Lower leg skin (tissue), 4 donors: ENCODE data around the gene PCDHAC2. TPM values are rescaled to one million over a fixed set of nuclear protein-coding genes. Genes with fewer than 3 reads are reported as not detected.

Experiments
- DNase-seq, 2 donors: peaks; one replicate each; pipeline ENCODE4 v3.0.0-alpha.2; 2019; ENCODE audit warnings: low spot score in 2 of 2
- H3K4me3 ChIP-seq: fragments of 200-600 bp; sonication (generic); 2 replicates; pipeline ENCODE4 v1.5.1; 2017; ENCODE audit warnings: mild to moderate bottlenecking, low read depth; ENCODE audit not compliant: poor library complexity, severe bottlenecking
- POLR2A ChIP-seq, 2 donors: fragments of 450-650 bp; IDR thresholded peaks; one replicate each; pipeline ENCODE4 v1.6.1; 2016 to 2017; ENCODE audit warnings: antibody characterized with exemption in 2 of 2, mild to moderate bottlenecking in 1 of 2, moderate library complexity in 1 of 2
- WGBS, 2 donors: methylation state at CpG; one replicate each; pipeline ENCODE4 v1.1.5; 2018; 5-methylcytosine and 5-hydroxymethylcytosine counted together
- intact Hi-C: fragments of 100-400 bp; cut with DNase I; formaldehyde crosslinking; loops from one replicate; pipeline ENCODE4 v1.15.0; 2023; ENCODE audit warnings: low total_unique reads
- total RNA-seq, 4 donors: library from RNA; depleted of rRNA; stranded (reverse); fragments of >200 nt; gene quantifications; one replicate each; pipeline ENCODE4 v1.1.0, GENCODE V29; 2016
- TF ChIP-seq, protein P1 (sequence below), 3 donors: fragments of 450-650 bp; IDR thresholded peaks; one replicate each; pipeline ENCODE4 v1.5.1; 2016; ENCODE audit warnings: antibody characterized with exemption in 3 of 3, mild to moderate bottlenecking in 3 of 3, moderate library complexity in 2 of 3

Gene PCDHAC2
- total RNA-seq, 4 donors from 2014 or later: 0.21 to 0.29 (median 0.27) TPM; not detected in 1

DNA sequence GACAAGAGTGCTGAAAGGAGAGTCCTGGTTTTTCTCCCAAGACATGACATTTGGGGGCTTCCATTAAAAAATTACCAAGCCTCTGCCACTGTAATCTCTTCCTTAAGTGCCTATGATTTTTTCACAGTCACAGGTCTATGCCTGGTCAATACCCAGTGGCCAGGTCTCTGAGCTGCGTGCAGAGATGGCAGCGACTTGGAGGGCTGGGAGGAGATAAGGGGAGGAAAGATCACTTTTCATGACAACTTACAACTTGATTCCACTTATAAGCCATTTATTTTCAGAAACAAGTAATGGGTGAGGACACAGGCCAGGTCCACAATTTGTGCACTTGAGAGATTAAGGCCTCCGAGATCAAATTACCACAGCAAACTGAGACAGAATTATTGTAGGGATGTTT is 1.9 kb upstream of the PCDHAC2 start:
- no peak for DNase-seq
- TF ChIP-seq POLR2A (IDR thresholded peaks at IDR 0.05): no peak
- 77 to 83% methylated on average over 3 of the region's 3 CpGs for WGBS, 2 donors
- no peak overlapping the region for H3K4me3 ChIP-seq
- intact Hi-C loops: no loop called here

DNA sequence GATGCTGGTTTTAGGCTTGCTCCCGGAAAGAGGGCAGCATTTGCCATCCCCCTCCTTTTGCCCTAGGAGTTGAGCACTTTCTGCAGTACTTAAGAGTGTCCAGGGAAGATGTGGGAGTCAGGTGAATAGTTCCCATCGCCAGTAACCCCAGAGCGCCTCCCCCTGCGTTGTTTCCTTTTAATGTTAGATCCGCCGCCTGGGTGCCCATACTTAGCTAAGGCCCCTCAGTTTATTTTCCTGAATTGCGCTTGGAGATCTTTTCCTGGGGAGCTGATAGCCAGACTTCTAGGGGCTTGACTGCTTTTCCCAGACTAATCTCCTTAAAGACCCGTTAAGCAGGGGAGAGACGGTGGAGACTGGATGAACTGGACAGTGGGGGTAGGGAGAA is 377 bp upstream of the PCDHAC2 start:
- TF ChIP-seq, protein P1, sequence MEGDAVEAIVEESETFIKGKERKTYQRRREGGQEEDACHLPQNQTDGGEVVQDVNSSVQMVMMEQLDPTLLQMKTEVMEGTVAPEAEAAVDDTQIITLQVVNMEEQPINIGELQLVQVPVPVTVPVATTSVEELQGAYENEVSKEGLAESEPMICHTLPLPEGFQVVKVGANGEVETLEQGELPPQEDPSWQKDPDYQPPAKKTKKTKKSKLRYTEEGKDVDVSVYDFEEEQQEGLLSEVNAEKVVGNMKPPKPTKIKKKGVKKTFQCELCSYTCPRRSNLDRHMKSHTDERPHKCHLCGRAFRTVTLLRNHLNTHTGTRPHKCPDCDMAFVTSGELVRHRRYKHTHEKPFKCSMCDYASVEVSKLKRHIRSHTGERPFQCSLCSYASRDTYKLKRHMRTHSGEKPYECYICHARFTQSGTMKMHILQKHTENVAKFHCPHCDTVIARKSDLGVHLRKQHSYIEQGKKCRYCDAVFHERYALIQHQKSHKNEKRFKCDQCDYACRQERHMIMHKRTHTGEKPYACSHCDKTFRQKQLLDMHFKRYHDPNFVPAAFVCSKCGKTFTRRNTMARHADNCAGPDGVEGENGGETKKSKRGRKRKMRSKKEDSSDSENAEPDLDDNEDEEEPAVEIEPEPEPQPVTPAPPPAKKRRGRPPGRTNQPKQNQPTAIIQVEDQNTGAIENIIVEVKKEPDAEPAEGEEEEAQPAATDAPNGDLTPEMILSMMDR (IDR thresholded peaks at IDR 0.05): no peak
- no peak for TF ChIP-seq POLR2A (IDR thresholded peaks at IDR 0.05)
- 0 to 5% methylated on average over 9 of the region's 9 CpGs for WGBS, 2 donors
- H3K4me3 ChIP-seq: no peak overlapping the region
- intact Hi-C loops: no loop called here
- no peak for DNase-seq

DNA sequence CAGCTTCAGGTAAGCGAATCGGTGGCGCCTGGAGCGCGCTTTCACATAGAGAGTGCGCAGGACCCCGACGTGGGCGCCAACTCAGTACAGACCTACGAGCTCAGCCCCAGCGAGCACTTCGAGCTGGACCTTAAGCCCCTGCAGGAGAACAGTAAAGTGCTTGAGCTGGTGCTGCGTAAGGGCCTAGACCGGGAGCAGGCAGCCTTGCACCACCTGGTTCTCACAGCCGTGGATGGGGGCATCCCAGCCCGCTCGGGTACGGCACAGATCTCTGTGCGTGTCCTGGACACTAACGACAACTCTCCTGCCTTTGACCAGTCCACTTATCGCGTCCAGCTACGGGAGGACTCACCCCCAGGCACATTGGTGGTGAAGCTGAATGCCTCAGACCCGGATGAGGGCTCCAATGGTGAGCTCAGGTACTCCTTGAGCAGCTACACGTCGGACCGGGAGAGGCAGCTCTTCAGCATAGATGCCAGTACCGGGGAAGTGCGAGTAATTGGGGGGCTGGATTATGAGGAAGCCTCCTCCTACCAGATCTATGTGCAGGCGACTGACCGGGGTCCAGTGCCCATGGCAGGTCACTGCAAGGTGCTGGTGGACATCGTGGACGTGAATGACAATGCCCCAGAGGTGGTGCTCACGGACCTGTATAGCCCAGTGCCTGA is 1.1 kb downstream of the PCDHAC2 start:
- WGBS, 2 donors: 43 to 51% methylated on average over 25 to 26 of the region's 34 CpGs
- intact Hi-C loops: no loop called here
- no peak for DNase-seq

DNA sequence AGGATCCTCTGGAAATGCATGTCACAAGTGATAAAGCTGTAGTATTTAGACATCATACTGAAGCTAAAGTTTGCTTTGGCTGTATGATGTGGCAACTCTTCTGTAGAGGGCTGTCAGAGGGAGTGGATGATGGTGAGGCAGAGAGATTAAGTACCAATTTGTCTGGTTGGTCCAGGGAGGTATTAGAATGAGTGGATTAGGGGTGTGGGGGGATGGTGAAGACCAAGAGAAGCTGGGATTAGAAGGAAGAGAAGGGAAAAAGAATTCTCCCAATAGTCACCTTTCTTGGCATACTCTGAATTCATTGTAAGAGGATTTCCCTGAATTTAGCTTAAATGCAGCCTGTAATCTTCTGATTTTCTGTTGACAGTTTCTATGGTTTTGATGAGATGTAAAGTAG is 3.6 kb downstream of the PCDHAC2 start:
- intact Hi-C loops: no loop called here
- no peak for DNase-seq
- TF ChIP-seq, protein P1 (IDR thresholded peaks at IDR 0.05): no peak
- no peak for TF ChIP-seq POLR2A (IDR thresholded peaks at IDR 0.05)

More for the DNA sequence above, 1.1 kb downstream of the PCDHAC2 start:
- TF ChIP-seq, protein P1 (IDR thresholded peaks at IDR 0.05): no peak
- no peak for TF ChIP-seq POLR2A (IDR thresholded peaks at IDR 0.05)
- no peak overlapping the region for H3K4me3 ChIP-seq

DNA sequence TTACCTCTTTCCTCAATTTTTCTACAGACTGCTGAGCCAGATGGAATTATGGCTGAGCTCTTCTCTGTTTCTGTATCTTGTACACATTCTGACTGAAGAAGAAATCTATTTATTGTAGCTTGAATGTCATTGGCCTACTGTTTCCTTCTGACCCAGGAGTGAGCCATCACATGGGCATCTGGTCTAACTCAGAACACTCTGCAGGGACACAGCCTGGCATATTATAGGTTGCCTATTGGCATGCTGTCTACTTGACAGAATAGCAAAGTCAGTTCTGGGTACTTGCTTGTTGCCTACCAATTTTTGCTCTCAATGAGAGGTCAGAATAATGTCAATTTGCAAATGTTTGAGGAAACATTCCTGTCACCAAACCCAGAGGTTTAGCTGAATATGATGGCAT is 7.3 kb downstream of the PCDHAC2 start:
- TF ChIP-seq POLR2A (IDR thresholded peaks at IDR 0.05): no peak
- TF ChIP-seq, protein P1 (IDR thresholded peaks at IDR 0.05): no peak
- intact Hi-C loops: no loop called here
- no peak for DNase-seq

More for the DNA sequence above, 3.6 kb downstream of the PCDHAC2 start:
- H3K4me3 ChIP-seq: no peak overlapping the region

DNA sequence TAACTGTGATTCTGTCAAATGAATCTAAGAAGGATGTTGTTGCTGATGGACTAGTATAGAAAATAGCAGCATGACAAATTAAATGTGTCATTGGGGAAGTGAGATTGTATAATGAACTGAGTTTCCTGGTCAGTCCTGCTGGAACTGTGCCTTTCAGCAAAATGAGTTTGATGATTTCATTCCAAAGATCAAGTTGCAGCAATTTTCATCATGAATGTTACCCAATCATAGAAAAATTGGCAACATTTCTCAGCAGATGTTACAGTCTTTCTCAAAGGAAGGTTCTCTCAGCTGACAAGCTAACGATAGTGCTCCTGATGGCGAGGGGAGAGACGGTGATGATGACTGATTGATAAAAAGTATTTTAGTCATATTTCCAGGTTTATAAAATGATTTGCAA is 10.7 kb downstream of the PCDHAC2 start:
- TF ChIP-seq, protein P1 (IDR thresholded peaks at IDR 0.05): no peak
- no peak for TF ChIP-seq POLR2A (IDR thresholded peaks at IDR 0.05)
- H3K4me3 ChIP-seq: no peak overlapping the region
- 30 to 32% methylated on average over 3 of the region's 3 CpGs for WGBS, 2 donors
- intact Hi-C loops: no loop called here
- no peak for DNase-seq

More for the DNA sequence above, 7.3 kb downstream of the PCDHAC2 start:
- no peak overlapping the region for H3K4me3 ChIP-seq
